Measurements from ENCODE around the gene STAT3. TPM values are rescaled to one million over a fixed set of nuclear protein-coding genes. Genes with fewer than 3 reads are reported as not detected.

The STAT3 gene
- total and polyA plus RNA-seq, 9 of the 15 experiments (the other 6 are each of a cell fraction or from before 2014, with no cell fraction given) = 90.0 to 179 (median 114) TPM

DNA sequence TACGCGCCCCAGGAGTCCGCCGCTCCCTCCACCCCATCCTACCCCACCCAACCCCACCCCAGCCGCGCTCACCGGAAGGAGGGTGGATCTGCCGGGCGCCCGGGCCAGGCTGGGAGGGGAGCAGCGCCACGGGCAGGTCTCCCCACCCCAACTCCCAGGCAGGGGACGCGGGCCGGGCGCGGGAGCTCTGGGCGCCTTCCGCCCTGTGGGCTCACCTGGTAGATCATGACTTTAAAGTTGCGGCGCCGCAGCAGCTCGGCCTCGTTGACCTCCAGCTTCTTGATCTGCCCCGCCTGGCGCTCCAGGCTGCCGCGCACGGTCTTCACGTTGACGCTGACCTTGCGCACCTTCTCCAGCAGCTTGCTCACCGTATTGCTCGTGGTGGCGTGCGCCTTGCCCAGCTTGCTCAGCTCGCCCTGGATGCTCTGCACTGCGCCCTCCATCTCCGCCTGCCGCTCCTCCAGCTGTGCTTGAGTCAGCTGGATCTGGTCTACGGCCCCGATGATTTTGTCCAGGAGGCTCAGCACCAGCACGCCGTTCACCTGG is 34.2 kb upstream of the STAT3 start (continued):
- TF ChIP-seq, protein P1, sequence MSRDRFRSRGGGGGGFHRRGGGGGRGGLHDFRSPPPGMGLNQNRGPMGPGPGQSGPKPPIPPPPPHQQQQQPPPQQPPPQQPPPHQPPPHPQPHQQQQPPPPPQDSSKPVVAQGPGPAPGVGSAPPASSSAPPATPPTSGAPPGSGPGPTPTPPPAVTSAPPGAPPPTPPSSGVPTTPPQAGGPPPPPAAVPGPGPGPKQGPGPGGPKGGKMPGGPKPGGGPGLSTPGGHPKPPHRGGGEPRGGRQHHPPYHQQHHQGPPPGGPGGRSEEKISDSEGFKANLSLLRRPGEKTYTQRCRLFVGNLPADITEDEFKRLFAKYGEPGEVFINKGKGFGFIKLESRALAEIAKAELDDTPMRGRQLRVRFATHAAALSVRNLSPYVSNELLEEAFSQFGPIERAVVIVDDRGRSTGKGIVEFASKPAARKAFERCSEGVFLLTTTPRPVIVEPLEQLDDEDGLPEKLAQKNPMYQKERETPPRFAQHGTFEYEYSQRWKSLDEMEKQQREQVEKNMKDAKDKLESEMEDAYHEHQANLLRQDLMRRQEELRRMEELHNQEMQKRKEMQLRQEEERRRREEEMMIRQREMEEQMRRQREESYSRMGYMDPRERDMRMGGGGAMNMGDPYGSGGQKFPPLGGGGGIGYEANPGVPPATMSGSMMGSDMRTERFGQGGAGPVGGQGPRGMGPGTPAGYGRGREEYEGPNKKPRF (IDR thresholded peaks at IDR 0.05; ENCODE audit: low read depth, low read length) = no peak
- TF ChIP-seq, protein P2, sequence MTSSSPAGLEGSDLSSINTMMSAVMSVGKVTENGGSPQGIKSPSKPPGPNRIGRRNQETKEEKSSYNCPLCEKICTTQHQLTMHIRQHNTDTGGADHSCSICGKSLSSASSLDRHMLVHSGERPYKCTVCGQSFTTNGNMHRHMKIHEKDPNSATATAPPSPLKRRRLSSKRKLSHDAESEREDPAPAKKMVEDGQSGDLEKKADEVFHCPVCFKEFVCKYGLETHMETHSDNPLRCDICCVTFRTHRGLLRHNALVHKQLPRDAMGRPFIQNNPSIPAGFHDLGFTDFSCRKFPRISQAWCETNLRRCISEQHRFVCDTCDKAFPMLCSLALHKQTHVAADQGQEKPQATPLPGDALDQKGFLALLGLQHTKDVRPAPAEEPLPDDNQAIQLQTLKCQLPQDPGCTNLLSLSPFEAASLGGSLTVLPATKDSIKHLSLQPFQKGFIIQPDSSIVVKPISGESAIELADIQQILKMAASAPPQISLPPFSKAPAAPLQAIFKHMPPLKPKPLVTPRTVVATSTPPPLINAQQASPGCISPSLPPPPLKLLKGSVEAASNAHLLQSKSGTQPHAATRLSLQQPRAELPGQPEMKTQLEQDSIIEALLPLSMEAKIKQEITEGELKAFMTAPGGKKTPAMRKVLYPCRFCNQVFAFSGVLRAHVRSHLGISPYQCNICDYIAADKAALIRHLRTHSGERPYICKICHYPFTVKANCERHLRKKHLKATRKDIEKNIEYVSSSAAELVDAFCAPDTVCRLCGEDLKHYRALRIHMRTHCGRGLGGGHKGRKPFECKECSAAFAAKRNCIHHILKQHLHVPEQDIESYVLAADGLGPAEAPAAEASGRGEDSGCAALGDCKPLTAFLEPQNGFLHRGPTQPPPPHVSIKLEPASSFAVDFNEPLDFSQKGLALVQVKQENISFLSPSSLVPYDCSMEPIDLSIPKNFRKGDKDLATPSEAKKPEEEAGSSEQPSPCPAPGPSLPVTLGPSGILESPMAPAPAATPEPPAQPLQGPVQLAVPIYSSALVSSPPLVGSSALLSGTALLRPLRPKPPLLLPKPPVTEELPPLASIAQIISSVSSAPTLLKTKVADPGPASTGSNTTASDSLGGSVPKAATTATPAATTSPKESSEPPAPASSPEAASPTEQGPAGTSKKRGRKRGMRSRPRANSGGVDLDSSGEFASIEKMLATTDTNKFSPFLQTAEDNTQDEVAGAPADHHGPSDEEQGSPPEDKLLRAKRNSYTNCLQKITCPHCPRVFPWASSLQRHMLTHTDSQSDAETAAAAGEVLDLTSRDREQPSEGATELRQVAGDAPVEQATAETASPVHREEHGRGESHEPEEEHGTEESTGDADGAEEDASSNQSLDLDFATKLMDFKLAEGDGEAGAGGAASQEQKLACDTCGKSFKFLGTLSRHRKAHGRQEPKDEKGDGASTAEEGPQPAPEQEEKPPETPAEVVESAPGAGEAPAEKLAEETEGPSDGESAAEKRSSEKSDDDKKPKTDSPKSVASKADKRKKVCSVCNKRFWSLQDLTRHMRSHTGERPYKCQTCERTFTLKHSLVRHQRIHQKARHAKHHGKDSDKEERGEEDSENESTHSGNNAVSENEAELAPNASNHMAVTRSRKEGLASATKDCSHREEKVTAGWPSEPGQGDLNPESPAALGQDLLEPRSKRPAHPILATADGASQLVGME (CRISPR knock-in tag; IDR thresholded peaks at IDR 0.05) = no peak
- peak; percentile 22 to 57; a peak in 1 of 4 replicates for TF ChIP-seq SIN3A (IDR thresholded peaks at IDR 0.05; ENCODE audit: borderline replicate concordance in 2 of 2, control insufficient read depth in 1 of 2, low read depth in 2 of 2, low read length in 2 of 2)
- TF ChIP-seq MTA1 (IDR thresholded peaks at IDR 0.05; ENCODE audit: borderline replicate concordance) = no peak
- TF ChIP-seq PRPF4 (IDR thresholded peaks at IDR 0.05; ENCODE audit: insufficient read depth, low read depth, low read length, poor library complexity, severe bottlenecking) = no peak
- TF ChIP-seq MEF2D (tag; conservative IDR thresholded peaks at IDR 0.05; ENCODE audit: low read depth) = no peak
- no peak for TF ChIP-seq EP400 (IDR thresholded peaks at IDR 0.05)
- TF ChIP-seq, protein P3, sequence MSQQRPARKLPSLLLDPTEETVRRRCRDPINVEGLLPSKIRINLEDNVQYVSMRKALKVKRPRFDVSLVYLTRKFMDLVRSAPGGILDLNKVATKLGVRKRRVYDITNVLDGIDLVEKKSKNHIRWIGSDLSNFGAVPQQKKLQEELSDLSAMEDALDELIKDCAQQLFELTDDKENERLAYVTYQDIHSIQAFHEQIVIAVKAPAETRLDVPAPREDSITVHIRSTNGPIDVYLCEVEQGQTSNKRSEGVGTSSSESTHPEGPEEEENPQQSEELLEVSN (IDR thresholded peaks at IDR 0.05; ENCODE audit: borderline replicate concordance in 1 of 2, extremely low read depth in 1 of 2, insufficient read depth in 1 of 2, insufficient read length in 1 of 2, low read depth in 1 of 2, low read length in 1 of 2, poor library complexity in 1 of 2, severe bottlenecking in 1 of 2) = peak; percentile 26 to 35
- TF ChIP-seq THRAP3 (IDR thresholded peaks at IDR 0.05; ENCODE audit: borderline replicate concordance) = no peak
- TF ChIP-seq ZNF551 (CRISPR knock-in tag; IDR thresholded peaks at IDR 0.05) = no peak
- no peak for TF ChIP-seq TAF1 (IDR thresholded peaks at IDR 0.05; ENCODE audit: control insufficient read depth, extremely low read depth, insufficient read depth, low read length, severe bottlenecking)
